WTC11 (cell line): Measurements from ENCODE around the gene CHMP1B. TPM values are rescaled to one million over a fixed set of nuclear protein-coding genes. Genes with fewer than 3 reads are reported as not detected.

ENCODE experiments used
- ATAC-seq: fragments of 200-7000 bp; cut with Tn5 transposase; 2 replicates; pipeline ENCODE4 v1.10.0; 2021; ENCODE audit warnings: mild to moderate bottlenecking, moderate library complexity
- CTCF ChIA-PET: fragments of 300-600 bp; sonication (Branson Sonifier 250); formaldehyde crosslinking; loops from one replicate; lab custom pipeline; 2021; ENCODE audit warnings: antibody characterized with exemption; lab: Charles Lee
- POLR2A ChIA-PET: fragments of 350-600 bp; sonication (Branson Sonifier 250); formaldehyde crosslinking; loops from one replicate; lab custom pipeline; 2021; ENCODE audit warnings: antibody characterized with exemption; lab: Charles Lee
- DNase-seq: peaks from one replicate; pipeline ENCODE4 v3.0.0; 2021; ENCODE audit warnings: low spot score
- H3K27ac Mint-ChIP-seq: 2 replicates; pipeline ENCODE4 v1.8.0; 2021; ENCODE audit warnings: mixed read lengths
- H3K27me3 Mint-ChIP-seq: 2 replicates; pipeline ENCODE4 v1.8.0; 2021; ENCODE audit warnings: low read depth, mild to moderate bottlenecking, moderate library complexity, mixed read lengths
- H3K36me3 Mint-ChIP-seq: 2 replicates; pipeline ENCODE4 v1.8.0; 2021; ENCODE audit warnings: mixed read lengths
- H3K4me1 Mint-ChIP-seq: 2 replicates; pipeline ENCODE4 v1.8.0; 2022; ENCODE audit warnings: mixed read lengths
- H3K4me3 Mint-ChIP-seq: 2 replicates; pipeline ENCODE4 v1.8.0; 2021; ENCODE audit warnings: mild to moderate bottlenecking, moderate library complexity, mixed read lengths
- H3K9me3 Mint-ChIP-seq: 2 replicates; pipeline ENCODE4 v1.8.0; 2021; ENCODE audit warnings: mixed read lengths
- CREB1 ChIP-seq: sonication (generic); formaldehyde crosslinking; IDR thresholded peaks from 2 replicates; pipeline ENCODE4 v1.8.0; 2023; ENCODE audit warnings: mild to moderate bottlenecking, missing genetic modification reagents
- CTCF ChIP-seq: fragments of 200-600 bp; IDR thresholded peaks from 2 replicates; pipeline ENCODE4 v1.8.0; 2022; ENCODE audit warnings: antibody characterized with exemption
- ESRRA ChIP-seq: sonication (generic); formaldehyde crosslinking; IDR thresholded peaks from 2 replicates; pipeline ENCODE4 v1.8.1; 2022; ENCODE audit warnings: mild to moderate bottlenecking, missing genetic modification reagents, borderline replicate concordance
- FOXJ3 ChIP-seq: sonication (generic); formaldehyde crosslinking; IDR thresholded peaks from 2 replicates; pipeline ENCODE4 v1.9.0; 2021; ENCODE audit warnings: missing genetic modification reagents, mild to moderate bottlenecking, borderline replicate concordance
- HMGA2 ChIP-seq: fragments of 250-450 bp; sonication (Bioruptor Pico); IDR thresholded peaks from 2 replicates; pipeline ENCODE4 v1.4.0; 2021; ENCODE audit warnings: mild to moderate bottlenecking, moderate library complexity
- MYBL2 ChIP-seq: sonication (generic); formaldehyde crosslinking; IDR thresholded peaks from 2 replicates; pipeline ENCODE4 v1.8.1; 2023; ENCODE audit warnings: mild to moderate bottlenecking, moderate library complexity, missing genetic modification reagents
- NFATC4 ChIP-seq: fragments of 250-450 bp; sonication (Bioruptor Pico); IDR thresholded peaks from 2 replicates; pipeline ENCODE4 v1.9.0; 2021; ENCODE audit warnings: mild to moderate bottlenecking
- SMAD3 ChIP-seq: sonication (generic); formaldehyde crosslinking; IDR thresholded peaks from 2 replicates; pipeline ENCODE4 v1.8.0; 2022; ENCODE audit warnings: missing genetic modification reagents, mild to moderate bottlenecking, borderline replicate concordance
- TP53 ChIP-seq: sonication (generic); formaldehyde crosslinking; IDR thresholded peaks from 2 replicates; pipeline ENCODE4 v1.8.1; 2023; ENCODE audit warnings: mild to moderate bottlenecking, missing genetic modification reagents
- ZBTB43 ChIP-seq: sonication (generic); formaldehyde crosslinking; IDR thresholded peaks from 2 replicates; pipeline ENCODE4 v1.8.1; 2023; ENCODE audit warnings: mild to moderate bottlenecking, missing genetic modification reagents
- ZMAT4 ChIP-seq: fragments of 250-450 bp; sonication (Bioruptor Pico); IDR thresholded peaks from 2 replicates; pipeline ENCODE4 v1.9.0; 2021; ENCODE audit warnings: mild to moderate bottlenecking
- ZNF138 ChIP-seq: sonication (generic); formaldehyde crosslinking; conservative IDR thresholded peaks from 2 replicates; pipeline ENCODE4 v1.8.1; 2022; ENCODE audit warnings: mild to moderate bottlenecking, moderate library complexity, missing genetic modification reagents
- ZNF281 ChIP-seq: sonication (generic); formaldehyde crosslinking; IDR thresholded peaks from 2 replicates; pipeline ENCODE4 v1.8.0; 2023; ENCODE audit warnings: mild to moderate bottlenecking, missing genetic modification reagents
- ZNF317 ChIP-seq: sonication (generic); formaldehyde crosslinking; IDR thresholded peaks from 2 replicates; pipeline ENCODE4 v1.8.1; 2023; ENCODE audit warnings: low read depth, mild to moderate bottlenecking, moderate library complexity, missing genetic modification reagents, borderline replicate concordance
- ZNF671 ChIP-seq: fragments of 250-450 bp; sonication (Bioruptor Pico); IDR thresholded peaks from 2 replicates; pipeline ENCODE4 v1.8.0; 2021; ENCODE audit warnings: mild to moderate bottlenecking
- total RNA-seq: library from RNA; stranded (reverse); gene quantifications from 3 replicates; pipeline ENCODE4 v1.2.3, GENCODE V29; 2021
- TF ChIP-seq, protein P1 (sequence below): sonication (generic); formaldehyde crosslinking; IDR thresholded peaks from 2 replicates; pipeline ENCODE4 v1.8.0; 2023; ENCODE audit warnings: missing genetic modification reagents
- TF ChIP-seq, protein P2 (sequence below): sonication (generic); formaldehyde crosslinking; IDR thresholded peaks from 2 replicates; pipeline ENCODE4 v1.8.1; 2023; ENCODE audit warnings: mild to moderate bottlenecking, missing genetic modification reagents, borderline replicate concordance

Gene CHMP1B
- total RNA-seq, 1 experiment from 2014 or later = 37.2 TPM

GRCh38 chr18:11871501-11871900 lies 20.3 kb downstream of the CHMP1B start:
- TF ChIP-seq, protein P1, sequence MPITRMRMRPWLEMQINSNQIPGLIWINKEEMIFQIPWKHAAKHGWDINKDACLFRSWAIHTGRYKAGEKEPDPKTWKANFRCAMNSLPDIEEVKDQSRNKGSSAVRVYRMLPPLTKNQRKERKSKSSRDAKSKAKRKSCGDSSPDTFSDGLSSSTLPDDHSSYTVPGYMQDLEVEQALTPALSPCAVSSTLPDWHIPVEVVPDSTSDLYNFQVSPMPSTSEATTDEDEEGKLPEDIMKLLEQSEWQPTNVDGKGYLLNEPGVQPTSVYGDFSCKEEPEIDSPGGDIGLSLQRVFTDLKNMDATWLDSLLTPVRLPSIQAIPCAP (CRISPR knock-in tag) = no peak
- TF ChIP-seq CTCF = no peak
- no peak for TF ChIP-seq HMGA2 (CRISPR knock-in tag)
- H3K4me3 Mint-ChIP-seq = no peak overlapping the region
- ATAC-seq = no peak
- no peaks in the 10 kb centered on the region for H3K27me3 Mint-ChIP-seq
- ChIA-PET POLR2A (no interaction called here), CTCF (interaction anchor here (0.5 to 1.6 kb wide), 2 partner anchors 132 to 138 kb away, joined by 3 to 4 read pairs; no protein-coding TSS in a partner anchor)
- H3K4me1 Mint-ChIP-seq = peaks cover 8% of the 10 kb centered on the region
- DNase-seq = no peak
- peaks cover 36% of the 10 kb centered on the region for H3K36me3 Mint-ChIP-seq
- H3K9me3 Mint-ChIP-seq = peaks cover 12% of the 10 kb centered on the region
- H3K27ac Mint-ChIP-seq = no peak overlapping the region

DNA sequence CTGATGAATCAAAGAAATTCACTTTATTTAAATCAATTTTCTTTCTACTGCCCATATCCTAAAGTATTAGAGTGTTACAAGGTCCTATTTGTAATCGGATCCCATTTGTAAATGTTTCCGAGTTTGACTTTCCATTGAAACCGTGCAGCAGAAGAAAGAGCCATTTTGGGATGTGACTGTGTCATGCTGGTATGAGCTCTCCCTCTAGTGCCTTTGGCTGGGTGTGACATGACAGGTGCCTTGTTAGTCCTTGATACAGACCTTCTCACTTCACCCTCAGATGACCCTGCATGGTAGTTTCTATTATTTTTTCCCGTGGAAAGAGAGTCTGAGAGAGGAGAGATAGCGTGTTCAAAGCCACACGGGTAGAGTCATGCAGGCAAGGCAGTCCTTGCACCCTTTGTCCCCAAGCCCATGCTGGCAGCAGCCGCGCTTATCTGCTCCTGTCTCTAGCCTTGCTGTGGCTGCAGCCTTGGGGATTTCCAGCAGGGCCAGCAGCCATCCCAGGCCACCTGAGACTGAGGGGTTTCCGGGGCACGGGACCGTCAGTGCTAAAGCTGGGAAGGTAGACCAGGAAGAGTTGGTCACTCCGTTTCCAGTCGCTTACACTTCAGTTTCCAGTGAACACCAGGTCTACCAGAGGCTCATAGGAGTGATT lies 21.4 kb downstream of the CHMP1B start:
- Mint-ChIP-seq H3K27ac (no peak overlapping the region), H3K27me3 (no peaks in the 10 kb centered on the region), H3K9me3 (peaks cover 15% of the 10 kb centered on the region), H3K4me1 (peaks cover 16% of the 10 kb centered on the region), H3K36me3 (peaks cover 46% of the 10 kb centered on the region), H3K4me3 (no peak overlapping the region)
- peak; percentile 63 for ATAC-seq
- no peak for TF ChIP-seq CREB1 (CRISPR knock-in tag)
- no peak for TF ChIP-seq ESRRA (CRISPR knock-in tag)
- no peak for TF ChIP-seq SMAD3 (CRISPR knock-in tag)
- TF ChIP-seq TP53 (CRISPR knock-in tag) = no peak
- TF ChIP-seq ZBTB43 (CRISPR knock-in tag) = no peak
- TF ChIP-seq ZNF671 = no peak
- no peak for TF ChIP-seq CTCF
- TF ChIP-seq FOXJ3 = no peak
- no peak for TF ChIP-seq HMGA2 (CRISPR knock-in tag)
- TF ChIP-seq ZMAT4 (CRISPR knock-in tag) = no peak
- TF ChIP-seq, protein P2, sequence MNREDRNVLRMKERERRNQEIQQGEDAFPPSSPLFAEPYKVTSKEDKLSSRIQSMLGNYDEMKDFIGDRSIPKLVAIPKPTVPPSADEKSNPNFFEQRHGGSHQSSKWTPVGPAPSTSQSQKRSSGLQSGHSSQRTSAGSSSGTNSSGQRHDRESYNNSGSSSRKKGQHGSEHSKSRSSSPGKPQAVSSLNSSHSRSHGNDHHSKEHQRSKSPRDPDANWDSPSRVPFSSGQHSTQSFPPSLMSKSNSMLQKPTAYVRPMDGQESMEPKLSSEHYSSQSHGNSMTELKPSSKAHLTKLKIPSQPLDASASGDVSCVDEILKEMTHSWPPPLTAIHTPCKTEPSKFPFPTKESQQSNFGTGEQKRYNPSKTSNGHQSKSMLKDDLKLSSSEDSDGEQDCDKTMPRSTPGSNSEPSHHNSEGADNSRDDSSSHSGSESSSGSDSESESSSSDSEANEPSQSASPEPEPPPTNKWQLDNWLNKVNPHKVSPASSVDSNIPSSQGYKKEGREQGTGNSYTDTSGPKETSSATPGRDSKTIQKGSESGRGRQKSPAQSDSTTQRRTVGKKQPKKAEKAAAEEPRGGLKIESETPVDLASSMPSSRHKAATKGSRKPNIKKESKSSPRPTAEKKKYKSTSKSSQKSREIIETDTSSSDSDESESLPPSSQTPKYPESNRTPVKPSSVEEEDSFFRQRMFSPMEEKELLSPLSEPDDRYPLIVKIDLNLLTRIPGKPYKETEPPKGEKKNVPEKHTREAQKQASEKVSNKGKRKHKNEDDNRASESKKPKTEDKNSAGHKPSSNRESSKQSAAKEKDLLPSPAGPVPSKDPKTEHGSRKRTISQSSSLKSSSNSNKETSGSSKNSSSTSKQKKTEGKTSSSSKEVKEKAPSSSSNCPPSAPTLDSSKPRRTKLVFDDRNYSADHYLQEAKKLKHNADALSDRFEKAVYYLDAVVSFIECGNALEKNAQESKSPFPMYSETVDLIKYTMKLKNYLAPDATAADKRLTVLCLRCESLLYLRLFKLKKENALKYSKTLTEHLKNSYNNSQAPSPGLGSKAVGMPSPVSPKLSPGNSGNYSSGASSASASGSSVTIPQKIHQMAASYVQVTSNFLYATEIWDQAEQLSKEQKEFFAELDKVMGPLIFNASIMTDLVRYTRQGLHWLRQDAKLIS (CRISPR knock-in tag) = no peak
- TF ChIP-seq MYBL2 = no peak
- no peak for TF ChIP-seq ZNF281
- TF ChIP-seq NFATC4 (CRISPR knock-in tag) = no peak
- TF ChIP-seq ZNF317 (CRISPR knock-in tag) = no peak
- TF ChIP-seq ZNF138 (CRISPR knock-in tag) = no peak
- CTCF ChIA-PET = interaction anchor here (0.6 to 1.5 kb wide), 4 partner anchors 58 to 218 kb away, joined by 3 to 6 read pairs (median 3); no protein-coding TSS in a partner anchor
- no peak for DNase-seq
- POLR2A ChIA-PET = no interaction called here
